ENCODE results near the gene PXK.

Gene PXK

GRCh38 chr3:58383904-58384303, 51.2 kb downstream of the PXK start:
- DNase-seq (ENCODE audit: low read depth) = no peak

DNA sequence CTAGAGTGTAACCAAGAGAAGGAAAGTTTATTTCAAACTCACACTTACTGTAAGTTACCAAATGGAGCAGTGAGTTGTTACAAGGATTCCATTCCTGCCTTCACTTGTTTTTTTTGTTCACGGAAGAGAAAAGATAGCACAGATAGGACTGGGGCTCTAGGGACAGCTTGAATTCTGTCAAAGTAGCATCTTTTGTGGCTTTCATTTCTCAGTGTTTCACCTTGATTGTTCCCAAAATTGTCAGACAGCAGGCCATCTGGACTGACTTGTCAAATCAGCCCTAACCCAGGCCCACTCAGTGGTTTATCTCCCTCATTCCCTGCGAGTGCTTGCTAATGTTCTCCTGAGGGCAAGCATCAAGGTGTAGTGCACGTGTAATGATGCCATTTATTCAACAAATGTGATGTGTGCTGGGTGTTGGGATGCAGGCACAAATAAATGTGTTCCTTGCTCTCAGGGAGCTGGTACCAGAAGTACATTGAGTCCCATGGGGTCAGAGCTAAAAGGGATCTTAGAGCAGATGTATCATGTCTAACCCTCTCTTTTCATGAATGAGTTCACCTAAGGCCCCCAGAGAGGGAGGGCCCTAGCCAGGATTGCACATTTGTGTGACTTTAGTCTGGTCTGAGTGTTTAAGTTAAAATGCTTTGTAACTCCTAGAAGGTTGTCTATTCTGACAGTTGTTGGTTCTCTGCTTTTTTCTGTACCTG, 51.8 kb downstream of the PXK start:
- DNase-seq (ENCODE audit: low read depth) = no peak

DNA sequence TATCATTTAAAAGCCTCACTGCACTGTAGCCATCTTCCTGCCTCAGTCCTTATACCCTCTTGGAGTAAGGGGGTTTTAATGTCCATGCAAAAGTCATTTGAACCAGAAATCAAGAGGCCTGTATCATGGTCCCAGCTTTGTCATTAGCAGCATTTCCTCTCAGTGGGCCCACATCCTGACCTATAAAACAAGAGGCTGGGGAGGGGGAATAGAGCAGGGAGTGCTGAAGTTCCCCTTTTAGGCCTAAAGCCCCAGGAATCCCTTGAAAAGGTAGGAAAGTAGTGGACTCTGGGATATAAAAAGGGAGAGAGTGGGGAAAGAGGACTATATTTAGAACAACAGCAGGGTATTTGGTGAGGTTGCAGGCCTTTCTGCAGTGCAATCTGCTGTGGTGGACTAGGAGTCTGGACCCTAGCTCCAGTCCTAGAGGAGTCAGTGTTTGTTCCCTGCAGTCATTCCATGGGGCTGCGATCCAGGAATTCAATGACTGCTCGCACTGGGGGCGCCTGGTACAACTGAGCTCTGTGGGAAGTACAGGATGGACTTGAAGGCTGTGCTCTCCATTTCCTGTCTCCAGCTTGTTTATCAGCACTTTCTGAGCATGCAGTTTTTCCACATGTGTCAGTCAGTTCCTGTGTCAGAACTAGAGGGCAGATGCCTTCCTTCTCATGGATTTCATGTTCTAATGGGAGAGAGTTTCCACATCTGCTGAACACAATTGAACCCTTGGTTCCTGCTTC, 54.1 kb downstream of the PXK start:
- no peak for DNase-seq (ENCODE audit: low read depth)

GRCh38 chr3:58387650-58388546, 55.2 kb downstream of the PXK start:
- DNase-seq (ENCODE audit: low read depth) = no peak

DNA sequence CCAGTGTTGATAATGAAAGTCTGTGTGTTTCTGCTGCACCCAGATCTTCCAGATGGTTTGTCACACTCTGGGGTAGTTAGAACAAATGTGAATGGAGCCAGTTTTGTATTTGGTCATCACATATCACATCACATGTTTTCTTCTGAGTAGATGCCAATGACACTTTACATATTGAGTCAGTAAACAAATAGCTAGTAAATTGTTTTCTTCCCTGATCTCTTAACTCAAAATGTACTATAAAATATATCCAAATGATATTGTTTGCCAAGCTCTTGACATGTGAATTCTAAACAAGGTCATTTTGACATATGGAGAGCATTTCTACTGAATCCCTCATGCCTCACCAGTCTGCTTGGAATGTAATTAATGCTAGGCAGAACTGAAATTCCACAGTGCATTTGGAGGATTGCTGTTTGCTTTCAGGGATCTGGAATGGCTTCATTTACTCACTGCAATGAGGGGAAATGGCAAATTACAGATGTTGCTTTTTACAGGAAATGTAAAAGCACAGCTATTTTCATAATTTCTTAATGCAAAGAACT, 55.9 kb downstream of the PXK start:
- no peak for DNase-seq (ENCODE audit: low read depth)

- no peak for DNase-seq (ENCODE audit: low read depth)
Observed at GRCh38 chr3:58391156-58391865, 58.6 kb downstream of the PXK start.

DNA sequence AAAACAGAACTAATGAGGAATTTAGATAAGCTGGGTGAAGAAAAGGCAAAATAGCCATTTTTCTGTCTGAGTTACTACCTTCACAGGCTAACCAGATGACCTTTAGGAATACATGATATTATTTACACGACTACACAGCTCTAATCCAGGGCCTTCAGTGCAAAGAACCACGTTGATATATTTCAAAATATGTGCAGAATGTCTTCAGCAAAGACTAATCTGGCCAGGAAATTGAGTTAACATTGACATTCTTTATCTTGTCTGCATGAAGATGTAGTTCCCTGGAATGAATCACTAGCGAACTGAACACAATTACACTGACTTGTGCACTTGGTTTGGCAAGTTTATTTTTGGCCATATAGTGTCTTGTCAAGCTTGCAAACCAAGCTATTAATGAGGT, 59.5 kb downstream of the PXK start:
- no peak for DNase-seq (ENCODE audit: low read depth)

- no peak for DNase-seq (ENCODE audit: low read depth)
Observed at GRCh38 chr3:58394339-58394738, 61.6 kb downstream of the PXK start.

DNA sequence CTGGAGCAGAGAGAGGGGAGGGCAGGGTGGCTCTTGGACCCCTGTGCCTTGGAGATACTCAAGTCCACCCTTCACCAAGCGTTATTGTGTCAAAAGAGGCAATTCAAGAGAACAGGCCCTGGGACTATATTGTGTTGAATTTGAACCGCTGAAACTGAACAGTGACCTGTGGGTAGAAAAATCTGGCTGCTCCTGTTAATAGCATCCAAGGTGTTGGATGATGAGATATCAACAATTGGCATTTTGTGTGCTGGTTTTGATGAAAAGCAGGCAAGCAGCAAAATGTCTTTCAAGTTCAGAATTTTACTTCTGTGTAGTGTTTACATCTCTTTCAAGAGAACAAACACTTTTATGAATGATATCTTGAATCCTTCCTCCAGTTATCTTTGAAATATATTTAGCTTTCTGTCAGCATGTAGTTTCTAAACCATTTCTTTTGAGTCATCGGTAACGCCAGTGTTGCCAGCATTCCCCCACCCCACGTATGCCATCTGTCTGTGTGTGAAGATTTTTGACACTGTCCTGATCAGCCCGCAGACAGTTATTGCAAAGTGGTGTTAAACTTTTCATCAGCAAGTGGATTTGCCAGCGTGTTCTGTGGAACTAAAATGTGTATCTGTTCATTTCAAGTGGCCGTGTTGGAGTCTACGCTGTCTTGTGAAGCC, 66.1 kb downstream of the PXK start:
- DNase-seq (ENCODE audit: low read depth) = no peak

DNA sequence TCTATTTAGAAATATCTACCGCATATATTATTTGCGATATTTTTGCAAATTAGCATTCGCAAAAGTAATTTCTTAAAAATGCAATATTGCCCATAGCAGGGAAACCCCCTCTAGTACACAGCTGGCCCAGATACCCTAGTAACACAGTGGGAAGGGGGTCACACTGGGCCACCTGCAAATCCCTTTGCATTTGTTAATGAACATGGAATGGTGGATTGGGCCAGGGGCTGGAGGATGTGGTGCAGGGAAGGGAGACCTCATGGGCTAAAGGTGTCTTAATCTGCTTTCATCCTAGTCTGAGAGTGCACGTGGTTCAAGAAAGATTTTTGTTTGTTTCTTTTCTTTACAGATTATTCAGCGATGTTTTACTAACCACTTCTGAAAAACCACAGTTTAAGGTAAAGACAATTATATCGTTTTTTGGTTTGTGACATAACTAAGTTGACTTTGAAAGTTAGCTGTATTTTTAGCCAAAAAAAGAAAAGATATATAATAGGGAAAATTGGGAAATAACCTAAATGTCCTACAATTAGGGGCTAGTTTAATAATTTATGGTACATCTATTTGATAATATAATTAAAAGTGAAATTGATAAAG, 70.9 kb downstream of the PXK start:
- DNase-seq (ENCODE audit: low read depth) = no peak

DNA sequence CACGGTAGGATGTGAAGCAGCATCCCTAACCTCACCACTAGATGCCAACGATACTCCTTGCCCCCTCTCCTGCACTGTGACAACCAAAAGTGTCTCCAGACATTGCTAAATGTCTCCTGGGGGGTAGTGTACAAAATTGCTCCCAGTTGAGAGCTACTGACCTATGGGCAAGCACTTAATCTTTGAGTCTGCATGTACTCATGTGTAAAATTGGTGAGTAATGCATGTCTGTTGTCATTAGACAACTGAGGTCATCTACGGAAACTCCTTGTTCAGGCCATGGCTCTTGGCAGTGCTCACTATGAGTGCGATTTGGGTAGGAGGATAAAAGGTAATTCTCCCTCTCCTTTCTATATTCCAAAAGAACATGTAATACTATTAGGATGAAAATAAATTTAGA, 71.7 kb downstream of the PXK start:
- no peak for DNase-seq (ENCODE audit: low read depth)

GRCh38 chr3:58408906-58409305, 76.2 kb downstream of the PXK start:
- DNase-seq (ENCODE audit: low read depth) = no peak

- DNase-seq (ENCODE audit: low read depth) = no peak
Observed at GRCh38 chr3:58409663-58410062, 77.0 kb downstream of the PXK start.

DNA sequence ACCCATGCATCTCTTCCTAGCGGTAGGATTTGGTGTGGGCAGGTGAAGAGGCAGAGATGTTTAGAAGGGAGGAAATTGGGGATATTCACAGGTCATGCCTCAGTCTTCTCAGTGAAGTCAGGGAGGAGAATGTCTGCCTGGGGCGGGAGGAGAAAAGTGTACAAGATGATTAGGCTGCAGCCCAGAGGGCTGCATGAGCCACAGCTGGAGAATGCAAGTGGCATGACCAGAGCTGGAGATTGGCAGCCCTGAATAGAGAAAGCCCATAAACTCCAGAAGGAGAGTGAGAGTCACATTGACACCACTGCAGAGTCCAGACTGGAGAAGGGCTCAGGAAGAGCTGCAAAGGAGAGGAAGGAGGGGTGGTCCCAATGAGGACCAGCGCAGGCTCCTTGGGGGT, 78.3 kb downstream of the PXK start:
- DNase-seq (ENCODE audit: low read depth) = no peak

- DNase-seq (ENCODE audit: low read depth) = no peak
Observed at GRCh38 chr3:58411851-58412830, 79.4 kb downstream of the PXK start.

- DNase-seq (ENCODE audit: low read depth) = peak; percentile 18
Observed at GRCh38 chr3:58414538-58415197, 82.0 kb downstream of the PXK start.

DNA sequence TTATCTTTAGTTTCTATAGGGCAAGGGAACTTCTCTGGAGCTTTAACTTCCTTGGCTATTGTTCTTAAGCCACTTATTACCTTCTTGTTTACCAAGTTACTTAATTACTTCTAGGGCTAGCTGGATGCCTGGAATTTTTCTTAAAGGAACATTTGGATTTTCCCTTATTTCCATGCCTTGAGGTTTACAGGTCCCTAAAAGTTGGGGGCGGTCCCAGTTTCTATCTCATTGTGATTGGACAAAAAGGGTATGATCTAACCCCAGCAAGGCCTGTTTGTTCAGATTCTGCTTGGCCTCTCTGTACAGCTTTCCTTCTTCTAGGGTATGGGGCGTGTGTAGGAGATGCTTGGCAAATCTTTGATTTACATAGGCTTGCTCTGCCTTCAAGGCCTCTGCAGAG, 83.5 kb downstream of the PXK start:
- DNase-seq (ENCODE audit: low read depth) = no peak

GRCh38 chr3:58417075-58417474, 84.4 kb downstream of the PXK start:
- no peak for DNase-seq (ENCODE audit: low read depth)

GRCh38 chr3:58418227-58418626, 85.5 kb downstream of the PXK start:
- DNase-seq (ENCODE audit: low read depth) = no peak
